GM21390 (cell line): ENCODE measurements around the gene UFSP2.
"Not testable (repeated sequence)": the region's sequence is repeated elsewhere in the genome, so short reads cannot be mapped to it uniquely, and the experiment has no call there.

ENCODE experiments used
- ATAC-seq: cut with Tn5 transposase; IDR thresholded peaks from one replicate; pipeline ENCODE4 v1.9.1; 2021; ENCODE audit not compliant: unreplicated experiment

The UFSP2 gene

DNA sequence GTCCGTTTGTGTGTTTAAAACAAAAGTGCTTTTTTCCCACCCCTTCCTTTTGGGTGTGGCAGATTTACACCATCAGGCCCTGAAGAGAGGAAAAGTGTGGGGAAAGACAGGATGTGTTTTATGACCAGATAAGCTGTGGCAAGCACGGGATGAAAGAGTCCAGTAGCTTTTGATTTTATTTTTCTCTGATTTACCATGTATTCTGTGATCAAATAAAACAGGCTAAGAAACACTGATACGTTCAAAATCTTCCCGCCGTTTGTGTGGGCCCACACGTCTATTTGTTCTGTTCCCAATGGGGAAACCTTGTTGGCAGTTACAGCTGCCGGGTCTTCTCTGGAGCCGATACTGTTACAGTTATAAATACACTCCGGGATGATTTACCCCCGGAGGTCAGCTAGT, 40.8 kb downstream of the UFSP2 start:
- ATAC-seq: no peak

GRCh38 chr4:185384061-185384460, 41.7 kb downstream of the UFSP2 start:
- no peak for ATAC-seq

- ATAC-seq: no peak
Observed at GRCh38 chr4:185383451-185383850, 42.3 kb downstream of the UFSP2 start.

- ATAC-seq: no peak
Observed at GRCh38 chr4:185382754-185383153, 43.0 kb downstream of the UFSP2 start.

- ATAC-seq: no peak
Observed at GRCh38 chr4:185381288-185382196, 44.2 kb downstream of the UFSP2 start.

GRCh38 chr4:185380320-185380719, 45.4 kb downstream of the UFSP2 start:
- ATAC-seq: no peak

DNA sequence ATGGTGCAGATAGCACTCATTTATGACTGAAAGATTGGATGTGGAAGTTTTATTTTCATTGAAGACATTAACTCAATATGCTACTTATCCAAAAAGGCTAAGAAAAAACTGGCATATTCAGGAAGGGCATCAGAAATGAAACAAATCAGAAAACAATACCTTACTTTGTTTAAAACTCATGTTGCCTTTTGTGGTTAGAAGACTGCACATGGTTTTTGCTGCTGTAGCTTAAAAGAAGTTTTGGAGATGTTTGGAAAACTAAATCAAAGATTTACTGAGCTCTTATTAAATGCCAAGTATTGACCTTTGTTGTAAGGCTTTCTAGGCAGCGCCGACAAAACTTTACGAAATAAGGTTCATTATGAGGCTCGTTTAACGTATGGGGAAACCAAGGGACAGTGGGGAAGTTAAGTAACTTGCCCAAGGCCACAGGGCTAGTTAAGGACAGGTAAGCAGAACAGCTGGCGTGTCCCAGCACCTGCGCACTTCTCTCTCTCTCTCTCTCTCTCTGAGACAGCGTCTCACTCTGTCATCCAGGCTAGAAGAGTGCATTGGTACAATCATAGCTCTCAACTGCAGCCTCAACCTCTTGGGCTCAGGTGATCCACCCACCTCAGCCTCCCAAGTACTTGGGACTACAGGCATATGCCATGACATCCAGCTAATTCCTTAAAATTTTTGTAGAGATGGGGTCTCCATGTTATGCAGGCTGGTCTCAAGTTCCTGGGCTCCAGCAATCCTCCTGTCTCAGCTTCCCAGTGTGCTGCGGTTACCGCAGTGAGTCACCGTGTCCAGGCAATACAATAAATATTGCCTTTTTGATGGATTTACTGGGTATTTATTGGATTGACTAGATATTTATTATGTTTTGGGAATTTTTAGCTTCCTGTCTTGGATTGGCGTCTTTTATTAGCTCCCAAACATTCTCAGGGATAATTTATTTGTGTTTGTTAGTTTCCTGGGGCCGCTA, 46.2 kb downstream of the UFSP2 start:
- ATAC-seq: no peak

GRCh38 chr4:185378264-185378663, 47.5 kb downstream of the UFSP2 start:
- no peak for ATAC-seq

- ATAC-seq: no peak
Observed at GRCh38 chr4:185374573-185374972, 51.2 kb downstream of the UFSP2 start.

GRCh38 chr4:185374027-185374426, 51.7 kb downstream of the UFSP2 start:
- no peak for ATAC-seq

- no peak for ATAC-seq
Observed at GRCh38 chr4:185371702-185372101, 54.1 kb downstream of the UFSP2 start.

GRCh38 chr4:185370268-185370949, 55.4 kb downstream of the UFSP2 start:
- ATAC-seq: no peak

GRCh38 chr4:185369731-185370130, 56.0 kb downstream of the UFSP2 start:
- no peak for ATAC-seq

- ATAC-seq: no peak
Observed at GRCh38 chr4:185364886-185365285, 60.9 kb downstream of the UFSP2 start.

GRCh38 chr4:185363251-185363650, 62.5 kb downstream of the UFSP2 start:
- no peak for ATAC-seq

- ATAC-seq: not testable (repeated sequence)
Observed at GRCh38 chr4:185362570-185362969, 63.2 kb downstream of the UFSP2 start.

- ATAC-seq: no peak
Observed at GRCh38 chr4:185361872-185362271, 63.9 kb downstream of the UFSP2 start.

- ATAC-seq: no peak
Observed at GRCh38 chr4:185359767-185360446, 65.9 kb downstream of the UFSP2 start.

DNA sequence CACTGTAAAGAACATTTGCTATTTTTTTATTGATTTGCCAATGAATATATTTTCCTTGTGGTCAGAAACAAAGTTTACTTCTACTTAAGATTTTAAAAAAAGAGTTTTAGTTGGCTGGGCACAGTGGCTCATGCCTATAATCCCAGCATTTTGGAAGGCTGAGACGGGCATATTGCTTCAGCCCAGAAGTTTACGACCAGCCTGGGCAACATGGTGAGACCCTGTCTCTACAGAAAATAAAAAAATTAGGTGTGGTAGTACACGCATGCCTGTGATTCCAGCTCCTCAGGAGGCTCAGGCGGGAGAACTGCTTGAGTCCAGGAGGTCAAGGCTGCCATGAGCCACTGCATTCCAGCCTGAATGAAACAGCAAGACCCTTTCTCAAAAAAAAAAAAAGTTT, 66.8 kb downstream of the UFSP2 start:
- no peak for ATAC-seq

DNA sequence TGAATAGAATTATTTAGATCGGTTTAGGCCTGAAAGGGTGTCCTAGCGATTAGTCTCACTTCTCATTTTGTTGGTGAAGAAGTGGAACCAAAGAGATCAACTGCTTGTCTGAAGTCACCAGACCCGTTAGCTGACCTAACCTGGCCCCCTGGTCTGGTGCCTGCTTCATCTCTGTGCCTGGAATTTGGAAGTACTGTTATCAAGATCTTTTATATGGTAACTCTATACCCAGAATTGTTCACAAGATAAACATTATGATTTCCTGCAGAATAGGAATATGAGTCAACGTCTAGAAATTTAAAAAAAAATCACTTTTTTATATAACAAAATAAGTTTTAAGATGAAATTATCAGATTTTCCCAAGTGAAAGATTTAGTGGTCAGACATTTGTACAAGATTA, 67.2 kb downstream of the UFSP2 start:
- ATAC-seq: no peak
